Natural killer cell (primary cell): ENCODE results near the gene P2RY6. TPM values are rescaled to one million over a fixed set of nuclear protein-coding genes. Genes with fewer than 3 reads are reported as not detected.
"Not testable (repeated sequence)": the region's sequence is repeated elsewhere in the genome, so short reads cannot be mapped to it uniquely, and the experiment has no call there.

Experiments used
- ATAC-seq, 3 donors: fragments of 150-1000 bp in 2 of 3; fragments of 200-7000 bp in 1 of 3; cut with Tn5 transposase; 1 replicate in 1 of 3; 2 replicates in 2 of 3; pipeline ENCODE4 v1.10.0; 2021; ENCODE audit warnings: mild to moderate bottlenecking in 2 of 3, moderate library complexity in 2 of 3
- DNase-seq, 2 donors: peaks; one replicate each; pipeline versions ENCODE4 v3.0.0 to v3.0.0-alpha.2; 2013 to 2021; ENCODE audit warnings: mixed read lengths in 1 of 2
- H3K27ac ChIP-seq: one replicate; pipeline ENCODE4 v1.5.1; 2013; ENCODE audit warnings: mild to moderate bottlenecking, low read length
- H3K27me3 ChIP-seq: one replicate; pipeline ENCODE4 v1.6.1; 2013; ENCODE audit warnings: low read length; ENCODE audit not compliant: control insufficient read depth, insufficient read depth
- H3K36me3 ChIP-seq: one replicate; pipeline ENCODE4 v1.6.1; 2013; ENCODE audit warnings: low read length; ENCODE audit not compliant: control insufficient read depth, insufficient read depth
- H3K4me1 ChIP-seq: one replicate; pipeline ENCODE4 v1.6.1; 2013; ENCODE audit warnings: low read length; ENCODE audit not compliant: control insufficient read depth, insufficient read depth
- H3K4me3 ChIP-seq: one replicate; pipeline ENCODE4 v1.5.1; 2013; ENCODE audit warnings: low read length
- H3K9me3 ChIP-seq: one replicate; pipeline ENCODE4 v1.6.1; 2013; ENCODE audit warnings: low read length; ENCODE audit not compliant: control insufficient read depth, insufficient read depth
- H3K27ac Mint-ChIP-seq, 2 donors: one replicate each; pipeline ENCODE4 v1.8.0; 2022; ENCODE audit warnings: mild to moderate bottlenecking in 2 of 2, mixed read lengths in 2 of 2, moderate library complexity in 1 of 2
- H3K27me3 Mint-ChIP-seq, 2 donors: one replicate each; pipeline ENCODE4 v1.8.0; 2022; ENCODE audit warnings: low read depth in 2 of 2, mixed read lengths in 2 of 2
- H3K36me3 Mint-ChIP-seq: one replicate; pipeline ENCODE4 v1.8.0; 2022; ENCODE audit warnings: mixed read lengths
- H3K4me1 Mint-ChIP-seq, 2 donors: one replicate each; pipeline ENCODE4 v1.8.0; 2022; ENCODE audit warnings: mixed read lengths in 2 of 2
- H3K4me3 Mint-ChIP-seq: one replicate; pipeline ENCODE4 v1.8.0; 2022; ENCODE audit warnings: mild to moderate bottlenecking, moderate library complexity, mixed read lengths
- H3K9me3 Mint-ChIP-seq, 2 donors: one replicate each; pipeline ENCODE4 v1.8.0; 2022; ENCODE audit warnings: mixed read lengths in 2 of 2
- CTCF ChIP-seq: fragments of 200-600 bp; IDR thresholded peaks from one replicate; pipeline ENCODE4 v1.8.0; 2022; ENCODE audit warnings: antibody characterized with exemption
- WGBS: methylation state at CpG from one replicate; pipeline ENCODE4 v1.1.7; 2013; ENCODE audit warnings: missing lambda C conversion rate; ENCODE audit not compliant: insufficient coverage; 5-methylcytosine and 5-hydroxymethylcytosine counted together
- intact Hi-C: fragments of 100-400 bp; cut with micrococcal nuclease; formaldehyde crosslinking; loops from one replicate; pipeline ENCODE4 v1.14.2; 2022
- total RNA-seq, 4 donors: library from RNA; stranded (reverse); fragments of 120-200 nt in 1 of 4; gene quantifications; one replicate each; pipeline versions ENCODE4 v1.2.3 to v1.2.4, GENCODE V29; 2013 to 2022

Gene P2RY6
- total RNA-seq, 3 donors from 2014 or later (not counting 1 experiment from before 2014, with no cell fraction given) = 0.24 to 0.40 TPM; not detected in 1

GRCh38 chr11:73273222-73273895, 1.2 kb downstream of the P2RY6 start:
- intact Hi-C loops = no loop called here
- no peak for ATAC-seq
- Histone ChIP-seq H3K4me3 (no peak overlapping the region), H3K27ac (no peak overlapping the region), H3K27me3 (no peaks in the 10 kb centered on the region), H3K36me3 (no peaks in the 10 kb centered on the region), H3K9me3 (no peaks in the 10 kb centered on the region), H3K4me1 (peaks cover 14% of the 10 kb centered on the region)
- DNase-seq = no peak
- no peaks in the 10 kb centered on the region for H3K9me3 Mint-ChIP-seq
- H3K4me3 Mint-ChIP-seq = no peak overlapping the region
- peaks cover 0 to 3% of the 10 kb centered on the region in 2 donors for H3K27me3 Mint-ChIP-seq
- 80% methylated on average over 7 of the region's 8 CpGs for WGBS
- no peaks in the 10 kb centered on the region for H3K4me1 Mint-ChIP-seq
- H3K27ac Mint-ChIP-seq = no peak overlapping the region
- no peaks in the 10 kb centered on the region for H3K36me3 Mint-ChIP-seq
- no peak for TF ChIP-seq CTCF

GRCh38 chr11:73274191-73274590, 2.1 kb downstream of the P2RY6 start:
- H3K36me3 ChIP-seq, intact Hi-C loops, H3K27ac ChIP-seq, H3K4me1 Mint-ChIP-seq, H3K9me3 ChIP-seq, H3K27ac Mint-ChIP-seq, H3K27me3 ChIP-seq, H3K27me3 Mint-ChIP-seq, H3K36me3 Mint-ChIP-seq, DNase-seq, H3K9me3 Mint-ChIP-seq, H3K4me3 Mint-ChIP-seq, ATAC-seq, H3K4me3 ChIP-seq: not testable (repeated sequence)
- H3K4me1 ChIP-seq = peaks cover 14% of the 10 kb centered on the region
- 94% methylated on average over 3 of the region's 4 CpGs for WGBS

GRCh38 chr11:73274722-73275380, 2.7 kb downstream of the P2RY6 start:
- H3K27ac ChIP-seq = no peak overlapping the region
- no peak for DNase-seq
- H3K36me3 Mint-ChIP-seq = no peaks in the 10 kb centered on the region
- no peaks in the 10 kb centered on the region for H3K9me3 Mint-ChIP-seq
- intact Hi-C loops = no loop called here
- no peak for ATAC-seq
- H3K27me3 ChIP-seq = no peaks in the 10 kb centered on the region
- peaks cover 0 to 3% of the 10 kb centered on the region in 2 donors for H3K27me3 Mint-ChIP-seq
- WGBS = 60% methylated on average over 11 of the region's 11 CpGs
- no peak overlapping the region for H3K27ac Mint-ChIP-seq
- no peak overlapping the region for H3K4me3 ChIP-seq
- peaks cover 10% of the 10 kb centered on the region for H3K4me1 ChIP-seq
- H3K4me1 Mint-ChIP-seq = no peaks in the 10 kb centered on the region
- H3K36me3 ChIP-seq = no peaks in the 10 kb centered on the region
- H3K9me3 ChIP-seq = no peaks in the 10 kb centered on the region
- H3K4me3 Mint-ChIP-seq = no peak overlapping the region
- no peak for TF ChIP-seq CTCF

- no peaks in the 10 kb centered on the region for H3K9me3 Mint-ChIP-seq
- ATAC-seq (no peak), DNase-seq (no peak)
- Histone ChIP-seq H3K27me3 (no peaks in the 10 kb centered on the region), H3K4me1 (peaks cover 4% of the 10 kb centered on the region), H3K36me3 (no peaks in the 10 kb centered on the region), H3K4me3 (no peak overlapping the region), H3K27ac (no peak overlapping the region), H3K9me3 (no peaks in the 10 kb centered on the region)
- H3K36me3 Mint-ChIP-seq = no peaks in the 10 kb centered on the region
- TF ChIP-seq CTCF = no peak
- 87% methylated on average over 4 of the region's 4 CpGs for WGBS
- H3K27ac Mint-ChIP-seq = no peak overlapping the region
- no peak overlapping the region for H3K4me3 Mint-ChIP-seq
- intact Hi-C loops = no loop called here
- H3K4me1 Mint-ChIP-seq = peaks cover 0 to under 1% of the 10 kb centered on the region in 2 donors
- peaks cover 0 to 3% of the 10 kb centered on the region in 2 donors for H3K27me3 Mint-ChIP-seq
Observed at GRCh38 chr11:73275381-73275750, 3.2 kb downstream of the P2RY6 start.
